Common myeloid progenitor, CD34-positive (primary cell): Measurements from ENCODE around the gene ANKUB1.

Source experiments
- CTCF ChIA-PET: fragments of 350-600 bp; sonication (Branson Sonifier 250); formaldehyde crosslinking; loops from one replicate; lab custom pipeline; 2021; ENCODE audit warnings: antibody characterized with exemption; lab: Charles Lee
- POLR2A ChIA-PET: fragments of 350-600 bp; sonication (Branson Sonifier 250); formaldehyde crosslinking; loops from one replicate; lab custom pipeline; 2021; ENCODE audit warnings: antibody characterized with exemption; lab: Charles Lee
- DNase-seq, 3 donors: peaks; one replicate each; pipeline versions ENCODE4 v3.0.0 to v3.0.0-alpha.2; 2013
- H3K27ac ChIP-seq, 2 experiments: 1 replicate in 1 of 2; 2 replicates in 1 of 2; pipeline ENCODE4 v1.7.0; 2013; ENCODE audit warnings: inconsistent platforms in 2 of 2, low read length in 2 of 2, mild to moderate bottlenecking in 2 of 2, low read depth in 1 of 2, moderate library complexity in 1 of 2; ENCODE audit not compliant: severe bottlenecking in 2 of 2, insufficient read depth in 1 of 2, poor library complexity in 1 of 2
- H3K27me3 ChIP-seq, 5 experiments: replicated peaks in 2 of 5; 1 replicate in 3 of 5; 2 replicates in 2 of 5; pipeline versions ENCODE4 v1.6.1 to v1.7.0; 2013; ENCODE audit warnings: low read length in 4 of 5, mild to moderate bottlenecking in 2 of 5, moderate library complexity in 2 of 5, inconsistent platforms in 1 of 5; ENCODE audit not compliant: insufficient read depth in 5 of 5, control insufficient read depth in 4 of 5
- H3K36me3 ChIP-seq, 4 experiments: 1 replicate in 2 of 4; 2 replicates in 2 of 4; pipeline versions ENCODE4 v1.6.1 to v1.7.0; 2013; ENCODE audit warnings: low read length in 3 of 4, control low read depth in 1 of 4, mild to moderate bottlenecking in 1 of 4; ENCODE audit not compliant: control insufficient read depth in 4 of 4, insufficient read depth in 4 of 4
- H3K4me1 ChIP-seq, 4 experiments: 1 replicate in 3 of 4; 2 replicates in 1 of 4; pipeline versions ENCODE4 v1.6.1 to v1.7.1; 2013; ENCODE audit warnings: low read length in 3 of 4, mild to moderate bottlenecking in 3 of 4, control low read depth in 1 of 4, inconsistent platforms in 1 of 4, moderate library complexity in 1 of 4; ENCODE audit not compliant: control insufficient read depth in 4 of 4, insufficient read depth in 4 of 4; ENCODE audit errors: control extremely low read depth in 1 of 4
- H3K4me3 ChIP-seq, 7 experiments: 1 replicate in 4 of 7; 2 replicates in 3 of 7; pipeline versions ENCODE4 v1.5.1 to v1.7.0; 2013; ENCODE audit warnings: mild to moderate bottlenecking in 7 of 7, low read length in 6 of 7, moderate library complexity in 6 of 7, inconsistent platforms in 2 of 7, low read depth in 2 of 7, control low read depth in 1 of 7; ENCODE audit not compliant: insufficient read depth in 4 of 7, control insufficient read depth in 1 of 7; ENCODE audit errors: extremely low read depth in 1 of 7
- H3K9me3 ChIP-seq, 5 experiments: 1 replicate in 4 of 5; 2 replicates in 1 of 5; pipeline versions ENCODE4 v1.6.1 to v1.7.1; 2013; ENCODE audit warnings: low read length in 4 of 5, mild to moderate bottlenecking in 2 of 5, inconsistent platforms in 1 of 5, low read depth in 1 of 5, moderate library complexity in 1 of 5; ENCODE audit not compliant: control insufficient read depth in 4 of 5, insufficient read depth in 2 of 5; ENCODE audit errors: control extremely low read depth in 1 of 5
- WGBS: methylation state at CpG from one replicate; pipeline ENCODE4 v1.1.5; 2013; ENCODE audit not compliant: insufficient coverage; 5-methylcytosine and 5-hydroxymethylcytosine counted together

Gene ANKUB1

DNA sequence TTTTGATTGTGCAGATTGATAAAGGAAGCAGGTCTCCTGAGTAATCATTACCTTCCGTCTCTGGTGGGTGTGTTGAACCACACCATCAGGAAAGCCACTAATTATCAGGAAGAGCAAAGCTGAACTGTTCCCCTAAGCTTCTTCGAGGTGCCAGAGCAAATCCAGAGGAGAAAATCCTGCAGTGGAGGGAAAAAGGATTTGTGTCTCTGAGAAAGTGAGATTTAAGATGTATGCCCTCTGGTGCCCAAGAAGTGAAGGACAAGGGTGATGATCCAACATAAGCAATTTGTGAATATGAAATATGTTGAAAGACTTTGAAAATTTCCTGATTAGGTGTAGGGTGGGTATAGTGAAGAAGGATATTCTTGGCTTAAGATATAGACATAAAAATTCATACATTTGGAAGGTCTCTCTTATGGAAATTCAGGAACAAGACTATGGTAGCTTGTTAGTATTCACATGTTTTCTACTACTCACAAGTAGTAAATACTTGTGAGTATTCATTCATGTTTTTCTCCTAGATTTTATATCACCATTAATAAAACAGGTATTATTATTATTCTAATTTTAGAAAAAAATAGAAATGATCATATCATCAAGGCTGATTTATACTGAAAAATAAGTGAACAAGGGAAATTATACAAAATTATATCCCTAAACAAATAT lies 74.8 kb downstream of the ANKUB1 start:
- Histone ChIP-seq H3K27me3 (no peaks in the 10 kb centered on the region), H3K4me1 (no peaks in the 10 kb centered on the region), H3K36me3 (no peaks in the 10 kb centered on the region), H3K9me3 (peaks cover 0 to 10% (median 1%) of the 10 kb centered on the region in 5 experiments), H3K27ac (no peak overlapping the region), H3K4me3 (no peak overlapping the region)
- POLR2A ChIA-PET, result interaction anchor here (0.6 kb wide), 1 partner anchor 226 kb away, joined by 5 read pairs; no protein-coding TSS in a partner anchor
- 0% methylated on average over 1 of the region's 2 CpGs for WGBS
- CTCF ChIA-PET, result interaction anchor here (0.6 to 3.1 kb wide), 17 partner anchors 9 to 224 kb away, joined by 3 to 17 read pairs (median 5); no protein-coding TSS in a partner anchor
- peak; percentile 61 to 78 (median 72) for DNase-seq

DNA sequence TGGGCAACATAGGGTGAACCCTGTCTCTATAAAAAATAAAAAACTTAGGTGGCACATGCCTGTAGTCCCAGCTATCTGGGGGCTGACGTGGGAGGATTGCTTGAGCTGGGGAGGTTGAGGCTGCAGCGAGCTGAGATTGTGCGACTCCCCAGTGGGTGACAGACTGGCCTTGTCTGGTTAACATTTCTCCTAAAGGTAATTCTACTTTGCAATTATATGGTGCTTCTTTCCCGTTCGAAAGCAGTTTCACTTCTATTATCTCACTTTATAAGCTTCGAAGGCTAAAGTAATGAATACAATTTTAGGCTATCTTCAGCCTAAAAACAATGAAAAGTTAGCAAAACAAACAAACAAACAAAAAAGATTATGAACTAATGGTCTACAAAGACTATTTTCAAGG lies 75.4 kb downstream of the ANKUB1 start:
- no peak overlapping the region for H3K4me3 ChIP-seq
- no peaks in the 10 kb centered on the region for H3K36me3 ChIP-seq
- no peaks in the 10 kb centered on the region for H3K27me3 ChIP-seq
- DNase-seq, result no peak
- no peak overlapping the region for H3K27ac ChIP-seq
- ChIA-PET POLR2A (interaction anchor here (0.6 kb wide), 1 partner anchor 226 kb away, joined by 5 read pairs; no protein-coding TSS in a partner anchor), CTCF (interaction anchor here (0.6 to 3.1 kb wide), 16 partner anchors 9 to 224 kb away, joined by 3 to 17 read pairs (median 5); no protein-coding TSS in a partner anchor)
- H3K9me3 ChIP-seq, result peaks cover 0 to 10% (median 1%) of the 10 kb centered on the region in 5 experiments
- 93% methylated on average over 6 of the region's 6 CpGs for WGBS
- no peaks in the 10 kb centered on the region for H3K4me1 ChIP-seq

DNA sequence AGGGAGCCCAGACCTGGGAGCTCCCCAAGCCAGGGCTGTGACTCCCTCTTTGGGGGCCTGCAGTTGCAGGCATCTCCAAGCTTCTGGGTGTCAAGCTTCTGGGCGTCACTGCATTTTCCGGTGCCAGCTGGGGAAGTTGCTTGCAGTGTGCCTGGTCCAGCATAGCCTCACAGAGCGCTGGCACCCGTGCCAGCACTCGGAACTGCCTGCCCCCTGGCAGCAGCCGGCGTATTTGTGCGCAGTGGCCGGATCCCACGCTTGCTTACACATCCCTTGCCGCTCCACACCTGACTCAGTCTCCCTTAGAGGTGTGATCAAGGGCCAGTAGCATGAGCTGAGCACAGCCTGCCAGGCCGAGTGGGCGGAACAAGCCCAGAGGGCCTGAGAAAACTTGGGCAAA lies 77.1 kb downstream of the ANKUB1 start:
- no peak for DNase-seq
- peaks cover 0 to under 1% (median 0%) of the 10 kb centered on the region in 5 experiments for H3K27me3 ChIP-seq
- ChIA-PET POLR2A (no interaction called here), CTCF (interaction anchor here (0.8 to 1.5 kb wide), 7 partner anchors 10 to 227 kb away, joined by 3 to 4 read pairs (median 3); no protein-coding TSS in a partner anchor)
- H3K9me3 ChIP-seq, result peaks cover 0 to 3% (median 1%) of the 10 kb centered on the region in 5 experiments
- no peak overlapping the region for H3K4me3 ChIP-seq
- no peaks in the 10 kb centered on the region for H3K4me1 ChIP-seq
- WGBS, result 98% methylated on average over 11 of the region's 13 CpGs
- H3K27ac ChIP-seq, result no peak overlapping the region
- no peaks in the 10 kb centered on the region for H3K36me3 ChIP-seq

DNA sequence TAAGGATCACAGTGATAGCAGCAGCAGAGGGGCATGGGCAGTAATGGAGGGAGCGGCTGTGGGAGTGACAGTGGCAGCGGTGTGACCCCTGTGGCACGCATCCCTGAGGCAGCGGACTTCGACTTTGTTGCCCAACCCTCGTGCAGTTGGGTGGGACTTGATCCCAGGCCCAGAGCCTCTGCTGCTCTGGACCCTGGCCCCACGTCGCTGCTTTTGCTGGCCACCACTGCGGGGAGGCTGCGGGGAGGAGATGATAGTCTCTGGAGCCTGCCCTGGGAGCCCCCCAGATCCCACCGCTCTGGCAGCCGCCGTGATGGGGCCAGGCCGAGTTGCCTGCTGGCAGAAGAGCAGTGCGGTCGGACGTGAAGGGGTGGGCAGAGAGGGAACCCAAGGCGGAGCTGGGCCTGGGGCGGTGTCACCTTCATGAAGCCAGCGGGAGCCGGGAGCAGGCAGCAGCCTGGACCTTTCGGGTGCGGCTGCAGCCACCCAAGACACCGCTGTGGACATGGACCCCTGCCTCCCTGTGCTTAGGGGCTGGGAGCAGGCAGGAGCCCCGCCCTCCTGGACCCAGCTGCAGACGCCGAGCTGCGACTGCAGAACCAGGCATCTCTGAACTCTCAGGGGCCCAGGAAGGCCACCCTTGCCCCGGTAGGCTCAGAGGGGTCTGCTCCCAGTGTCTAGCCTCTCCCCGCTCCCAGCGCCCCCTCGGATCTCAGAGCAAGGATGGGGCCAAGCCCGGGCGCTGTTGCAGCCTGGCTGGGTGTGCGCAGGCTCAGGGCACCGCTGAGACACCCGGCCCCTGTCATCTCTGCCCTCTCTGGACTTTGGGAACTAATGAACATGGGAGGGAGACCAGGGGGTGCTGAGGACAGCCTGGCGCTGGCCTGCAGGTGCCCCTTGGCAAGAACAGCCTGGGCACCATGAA lies 78.4 kb downstream of the ANKUB1 start:
- Histone ChIP-seq H3K27ac (no peak overlapping the region), H3K27me3 (peaks cover 0 to 2% (median 0%) of the 10 kb centered on the region in 5 experiments), H3K4me1 (no peaks in the 10 kb centered on the region), H3K4me3 (no peak overlapping the region), H3K36me3 (no peaks in the 10 kb centered on the region), H3K9me3 (no peaks in the 10 kb centered on the region)
- ChIA-PET POLR2A (no interaction called here), CTCF (interaction anchor here (0.6 to 1.5 kb wide), 7 partner anchors 11 to 225 kb away, joined by 3 to 4 read pairs (median 3); no protein-coding TSS in a partner anchor)
- 98% methylated on average over 35 of the region's 38 CpGs for WGBS
- DNase-seq, result no peak
